Measurements from ENCODE around the gene DLGAP1. TPM values are rescaled to one million over a fixed set of nuclear protein-coding genes. Genes with fewer than 3 reads are reported as not detected.

Gene DLGAP1
- total and polyA plus RNA-seq, 2 donors (not counting 1 experiment from before 2014, with no cell fraction given), result 0.07 to 0.61 TPM

DNA sequence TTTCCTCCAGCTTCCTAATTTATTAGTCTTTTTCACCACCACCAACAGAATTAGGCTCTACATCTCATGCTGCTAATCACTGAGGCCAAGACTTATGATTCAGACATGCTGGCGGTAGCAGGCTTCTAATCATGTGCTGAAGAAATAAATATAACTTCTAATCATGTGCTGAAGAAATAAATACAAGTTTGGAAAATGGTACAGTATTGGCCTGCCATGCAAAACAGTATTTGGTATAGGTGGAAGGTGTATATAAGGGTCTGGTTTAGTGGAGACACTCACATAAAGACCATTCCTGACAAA is 764.4 kb downstream of the DLGAP1 start:
- no peaks in the 10 kb centered on the region for H3K27me3 ChIP-seq (replicated peaks in 1 of 4; ENCODE audit: control extremely low read depth in 1 of 4, control insufficient read depth in 3 of 4, insufficient read depth in 4 of 4, low read length in 3 of 4)
- H4K20me1 ChIP-seq (ENCODE audit: control insufficient read depth, insufficient read depth, low read length, poor library complexity, severe bottlenecking), result no peaks in the 10 kb centered on the region
- ATAC-seq (ENCODE audit: low read depth) (no peak), DNase-seq (no peak)
- TF ChIP-seq EZH2 (IDR thresholded peaks at IDR 0.05; ENCODE audit: borderline replicate concordance, insufficient read depth, low read depth, low read length, poor library complexity, severe bottlenecking), result no peak
- TF ChIP-seq, protein P1, sequence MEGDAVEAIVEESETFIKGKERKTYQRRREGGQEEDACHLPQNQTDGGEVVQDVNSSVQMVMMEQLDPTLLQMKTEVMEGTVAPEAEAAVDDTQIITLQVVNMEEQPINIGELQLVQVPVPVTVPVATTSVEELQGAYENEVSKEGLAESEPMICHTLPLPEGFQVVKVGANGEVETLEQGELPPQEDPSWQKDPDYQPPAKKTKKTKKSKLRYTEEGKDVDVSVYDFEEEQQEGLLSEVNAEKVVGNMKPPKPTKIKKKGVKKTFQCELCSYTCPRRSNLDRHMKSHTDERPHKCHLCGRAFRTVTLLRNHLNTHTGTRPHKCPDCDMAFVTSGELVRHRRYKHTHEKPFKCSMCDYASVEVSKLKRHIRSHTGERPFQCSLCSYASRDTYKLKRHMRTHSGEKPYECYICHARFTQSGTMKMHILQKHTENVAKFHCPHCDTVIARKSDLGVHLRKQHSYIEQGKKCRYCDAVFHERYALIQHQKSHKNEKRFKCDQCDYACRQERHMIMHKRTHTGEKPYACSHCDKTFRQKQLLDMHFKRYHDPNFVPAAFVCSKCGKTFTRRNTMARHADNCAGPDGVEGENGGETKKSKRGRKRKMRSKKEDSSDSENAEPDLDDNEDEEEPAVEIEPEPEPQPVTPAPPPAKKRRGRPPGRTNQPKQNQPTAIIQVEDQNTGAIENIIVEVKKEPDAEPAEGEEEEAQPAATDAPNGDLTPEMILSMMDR (IDR thresholded peaks at IDR 0.05), result no peak
- no peaks in the 10 kb centered on the region for H3K4me1 ChIP-seq (ENCODE audit: control insufficient read depth in 2 of 2, insufficient read depth in 2 of 2, low read length in 2 of 2)
- no CpG with 5 or more reads among the region's 1 CpG for WGBS (ENCODE audit: insufficient coverage)
- CTCF ChIA-PET, result interaction anchor here (2.4 kb wide), 1 partner anchor 24 kb away, joined by 10 read pairs; no protein-coding TSS in a partner anchor
- no peak overlapping the region for H3K4me2 ChIP-seq (replicated peaks; ENCODE audit: low read depth, low read length, poor library complexity, severe bottlenecking)
- no peaks in the 10 kb centered on the region for H3K36me3 ChIP-seq (replicated peaks in 1 of 2; ENCODE audit: control extremely low read depth in 1 of 2, control insufficient read depth in 1 of 2, extremely low read depth in 1 of 2, insufficient read depth in 2 of 2, low read length in 1 of 2)
- no peak overlapping the region for H2AFZ ChIP-seq (ENCODE audit: insufficient read depth, low read depth, low read length, poor library complexity, severe bottlenecking)
- intact Hi-C loops (cut with micrococcal nuclease), result no loop called here
- no peak overlapping the region for H3K4me3 Mint-ChIP-seq
- no peak overlapping the region for H3K27ac ChIP-seq (ENCODE audit: low read length in 2 of 2)
- H3K27ac Mint-ChIP-seq, result no peak overlapping the region
- POLR2A ChIA-PET, result no interaction called here
- no peak overlapping the region for H3K4me3 ChIP-seq (ENCODE audit: control extremely low read depth in 1 of 5, extremely low read depth in 1 of 5, insufficient read depth in 1 of 5, low read depth in 2 of 5, low read length in 4 of 5)
- H3K9ac ChIP-seq (ENCODE audit: low read length), result no peak overlapping the region
- H3K4me1 Mint-ChIP-seq, result no peaks in the 10 kb centered on the region
- H3K9me3 ChIP-seq (ENCODE audit: control extremely low read depth in 1 of 3, control insufficient read depth in 2 of 3, insufficient read depth in 1 of 3, low read length in 2 of 3), result no peaks in the 10 kb centered on the region
- no peaks in the 10 kb centered on the region for H3K79me2 ChIP-seq (ENCODE audit: control insufficient read depth, insufficient read depth, low read length)
- peaks cover 6% of the 10 kb centered on the region for H3K9me3 Mint-ChIP-seq (ENCODE audit: insufficient read depth)
- H3K27me3 Mint-ChIP-seq, result no peaks in the 10 kb centered on the region

DNA sequence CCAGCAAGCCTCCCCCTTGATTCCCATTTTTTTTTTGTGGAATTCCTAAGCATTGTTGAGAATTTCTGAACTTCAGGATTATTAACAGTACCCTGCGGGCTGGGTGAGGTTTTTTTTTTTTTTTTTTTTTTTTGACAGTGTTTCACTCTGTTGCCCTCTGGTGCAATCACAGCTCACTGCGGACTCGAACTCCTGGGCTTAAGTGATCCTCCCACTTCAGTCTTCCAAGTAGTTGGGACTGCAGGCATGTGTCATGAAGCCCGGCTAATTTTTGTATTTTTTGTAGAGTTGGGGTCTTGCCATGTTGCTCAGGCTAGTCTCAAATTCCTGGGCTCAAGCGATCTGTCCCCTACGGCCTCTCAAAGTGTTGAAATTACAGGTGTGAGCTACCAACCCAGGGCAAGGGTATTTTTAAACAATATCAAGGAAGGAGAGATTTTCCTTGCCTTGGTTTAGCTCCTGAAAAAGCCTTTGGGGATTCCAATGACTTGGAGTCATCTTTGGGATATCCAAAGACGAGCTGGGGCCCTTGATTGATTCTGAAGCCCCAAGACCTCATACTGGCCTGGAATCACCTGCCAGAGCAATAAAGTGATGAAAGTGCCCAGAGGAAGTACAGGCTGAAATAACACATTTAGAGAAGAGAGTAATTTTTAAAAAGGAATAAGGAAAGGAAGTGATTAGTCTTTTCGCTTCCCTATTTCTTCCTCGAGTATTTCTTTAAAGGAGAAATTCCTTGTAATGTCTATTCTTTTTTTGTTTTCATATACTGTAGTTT is 764.9 kb downstream of the DLGAP1 start:
- peaks cover 6% of the 10 kb centered on the region for H3K9me3 Mint-ChIP-seq (ENCODE audit: insufficient read depth)
- DNase-seq, result no peak
- H3K36me3 ChIP-seq (replicated peaks in 1 of 2; ENCODE audit: control extremely low read depth in 1 of 2, control insufficient read depth in 1 of 2, extremely low read depth in 1 of 2, insufficient read depth in 2 of 2, low read length in 1 of 2), result no peaks in the 10 kb centered on the region
- H3K4me2 ChIP-seq (replicated peaks; ENCODE audit: low read depth, low read length, poor library complexity, severe bottlenecking), result no peak overlapping the region
- no peaks in the 10 kb centered on the region for H3K27me3 Mint-ChIP-seq
- H3K4me1 Mint-ChIP-seq, result no peaks in the 10 kb centered on the region
- H3K79me2 ChIP-seq (ENCODE audit: control insufficient read depth, insufficient read depth, low read length), result no peaks in the 10 kb centered on the region
- no peak overlapping the region for H3K4me3 ChIP-seq (ENCODE audit: control extremely low read depth in 1 of 5, extremely low read depth in 1 of 5, insufficient read depth in 1 of 5, low read depth in 2 of 5, low read length in 4 of 5)
- ChIA-PET POLR2A (no interaction called here), CTCF (no interaction called here)
- no peak overlapping the region for H2AFZ ChIP-seq (ENCODE audit: insufficient read depth, low read depth, low read length, poor library complexity, severe bottlenecking)
- H3K4me1 ChIP-seq (ENCODE audit: control insufficient read depth in 2 of 2, insufficient read depth in 2 of 2, low read length in 2 of 2), result no peaks in the 10 kb centered on the region
- no peaks in the 10 kb centered on the region for H3K27me3 ChIP-seq (replicated peaks in 1 of 4; ENCODE audit: control extremely low read depth in 1 of 4, control insufficient read depth in 3 of 4, insufficient read depth in 4 of 4, low read length in 3 of 4)
- no peak for TF ChIP-seq EZH2 (IDR thresholded peaks at IDR 0.05; ENCODE audit: borderline replicate concordance, insufficient read depth, low read depth, low read length, poor library complexity, severe bottlenecking)
- TF ChIP-seq, protein P1 (IDR thresholded peaks at IDR 0.05), result no peak
- no peak for ATAC-seq (ENCODE audit: low read depth)
- intact Hi-C loops (cut with micrococcal nuclease), result no loop called here
- WGBS (ENCODE audit: insufficient coverage), result 84% methylated on average over 3 of the region's 9 CpGs
- no peak overlapping the region for H3K9ac ChIP-seq (ENCODE audit: low read length)
- H3K27ac Mint-ChIP-seq, result no peak overlapping the region
- H3K27ac ChIP-seq (ENCODE audit: low read length in 2 of 2), result no peak overlapping the region
- no peaks in the 10 kb centered on the region for H4K20me1 ChIP-seq (ENCODE audit: control insufficient read depth, insufficient read depth, low read length, poor library complexity, severe bottlenecking)
- no peak overlapping the region for H3K4me3 Mint-ChIP-seq
- no peaks in the 10 kb centered on the region for H3K9me3 ChIP-seq (ENCODE audit: control extremely low read depth in 1 of 3, control insufficient read depth in 2 of 3, insufficient read depth in 1 of 3, low read length in 2 of 3)
